ENCODE data around the gene SYNRG. TPM values are rescaled to one million over a fixed set of nuclear protein-coding genes. Genes with fewer than 3 reads are reported as not detected.

SYNRG gene
- total and polyA plus RNA-seq, 8 donors, result 7.4 to 26.0 (median 17.0) TPM

DNA sequence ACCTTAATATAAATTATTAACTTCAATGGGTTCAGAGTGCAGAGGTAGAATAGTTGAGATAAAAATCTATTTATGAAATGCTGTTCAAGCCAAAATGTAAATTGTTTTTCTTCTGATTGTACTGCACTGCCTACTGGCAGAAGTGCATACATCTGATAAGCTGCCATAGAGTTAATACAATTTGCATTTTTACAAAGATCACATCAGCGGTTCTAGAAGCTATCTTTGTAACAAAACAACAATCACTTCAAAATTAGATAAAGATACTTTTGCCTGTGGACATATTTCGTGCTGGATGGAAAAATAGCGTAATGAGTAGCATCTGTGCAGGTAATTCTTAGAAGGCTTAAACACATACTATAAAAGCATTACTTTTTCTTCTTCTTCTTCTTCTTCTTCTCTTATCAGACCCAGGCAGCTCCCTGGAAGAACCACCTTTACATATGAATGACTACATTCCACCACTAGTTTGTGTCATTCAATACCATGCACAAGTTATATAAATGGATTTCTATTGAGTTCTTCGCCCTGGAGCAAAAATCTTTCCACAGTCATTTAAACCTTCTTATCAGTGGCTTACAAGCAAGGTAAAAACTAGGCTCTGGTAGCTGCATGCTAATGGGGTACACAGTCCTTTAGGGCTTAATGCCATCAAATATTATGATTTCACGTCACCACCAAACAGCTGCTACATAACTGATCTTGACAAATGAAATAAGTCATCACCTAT lies 47.0 kb downstream of the SYNRG start:
- Histone ChIP-seq H3K9me3 (no peaks in the 10 kb centered on the region), H3K27ac (no peak overlapping the region), H3K4me1 (no peaks in the 10 kb centered on the region), H3K27me3 (no peaks in the 10 kb centered on the region), H3K4me3 (no peak overlapping the region), H3K36me3 (peaks cover 0 to 40% (median 5%) of the 10 kb centered on the region in 3 donors)
- ATAC-seq (no peak), DNase-seq (no peak), FAIRE-seq (no peak)
- TF ChIP-seq CTCF (IDR thresholded peaks at IDR 0.05), result no peak
- intact Hi-C loops (cut with DNase I), result no loop called here
- WGBS, 2 donors, result 84% methylated on average over 5 of the region's 5 CpGs

- Histone ChIP-seq H3K9me3 (no peaks in the 10 kb centered on the region), H3K4me3 (no peak overlapping the region), H3K36me3 (peaks cover 0 to 37% (median 3%) of the 10 kb centered on the region in 3 donors), H3K27ac (no peak overlapping the region), H3K4me1 (no peaks in the 10 kb centered on the region), H3K27me3 (no peaks in the 10 kb centered on the region)
- intact Hi-C loops (cut with DNase I), result no loop called here
- FAIRE-seq (no peak), DNase-seq (no peak), ATAC-seq (no peak)
- no peak for TF ChIP-seq CTCF (IDR thresholded peaks at IDR 0.05)
- WGBS, 2 donors, result 96 to 97% methylated on average over 2 of the region's 2 CpGs
These were observed 50.9 kb downstream of the SYNRG start for GRCh38 chr17:37558299-37558698.

GRCh38 chr17:37557482-37557881 lies 51.7 kb downstream of the SYNRG start:
- no peaks in the 10 kb centered on the region for H3K9me3 ChIP-seq
- no peak for FAIRE-seq
- ATAC-seq, result no peak
- intact Hi-C loops (cut with DNase I), result no loop called here
- TF ChIP-seq CTCF (IDR thresholded peaks at IDR 0.05), result no peak
- DNase-seq, result no peak
- H3K27ac ChIP-seq, result peak overlapping the region in 1 of 4 donors; percentile 13
- no peaks in the 10 kb centered on the region for H3K27me3 ChIP-seq
- no peaks in the 10 kb centered on the region for H3K4me1 ChIP-seq
- H3K4me3 ChIP-seq, result no peak overlapping the region
- H3K36me3 ChIP-seq, result peaks cover 0 to 37% (median 3%) of the 10 kb centered on the region in 3 donors
- 93 to 99% methylated on average over 2 of the region's 2 CpGs for WGBS, 2 donors

GRCh38 chr17:37555386-37555785 lies 53.8 kb downstream of the SYNRG start:
- WGBS, 2 donors, result 89 to 92% methylated on average over 3 of the region's 3 CpGs
- TF ChIP-seq CTCF (IDR thresholded peaks at IDR 0.05), result no peak
- peaks cover 0 to 31% (median 3%) of the 10 kb centered on the region in 3 donors for H3K36me3 ChIP-seq
- H3K9me3 ChIP-seq, result no peaks in the 10 kb centered on the region
- H3K4me1 ChIP-seq, result no peaks in the 10 kb centered on the region
- no peaks in the 10 kb centered on the region for H3K27me3 ChIP-seq
- DNase-seq (no peak), FAIRE-seq (no peak), ATAC-seq (no peak)
- no peak overlapping the region for H3K4me3 ChIP-seq
- no peak overlapping the region for H3K27ac ChIP-seq
- intact Hi-C loops (cut with DNase I), result no loop called here

- Histone ChIP-seq H3K4me1 (no peaks in the 10 kb centered on the region), H3K36me3 (peaks cover 0 to 13% (median 3%) of the 10 kb centered on the region in 3 donors), H3K4me3 (no peak overlapping the region), H3K27ac (no peak overlapping the region), H3K9me3 (no peaks in the 10 kb centered on the region), H3K27me3 (no peaks in the 10 kb centered on the region)
- no peak for ATAC-seq
- no peak for DNase-seq
- no peak for FAIRE-seq
- intact Hi-C loops (cut with DNase I), result no loop called here
- TF ChIP-seq CTCF (IDR thresholded peaks at IDR 0.05), result no peak
- WGBS, 2 donors, result 86 to 88% methylated on average over 6 of the region's 6 CpGs
These were observed 55.7 kb downstream of the SYNRG start for GRCh38 chr17:37553401-37553966.
